Endothelial cell of umbilical vein (primary cell): ENCODE measurements around the gene GNGT2. TPM values are rescaled to one million over a fixed set of nuclear protein-coding genes. Genes with fewer than 3 reads are reported as not detected.
A peak's percentile ranks its signal among the peaks of the same experiment; 100 is the strongest.

Experiments
- BruUV-seq: library from RNA; stranded (reverse); fragments of 400-500 nt; replicated peaks from 2 replicates; lab custom pipeline; 2021; lab: Mats Ljungman, UMichigan
- CTCF ChIA-PET: fragments of 300-600, 350-600 bp; sonication (Branson Sonifier 250); formaldehyde crosslinking; loops from one replicate; lab custom pipeline; 2021; ENCODE audit warnings: antibody characterized with exemption, inconsistent platforms; lab: Charles Lee
- POLR2A ChIA-PET: fragments of 300-600, 350-600 bp; sonication (Branson Sonifier 250); formaldehyde crosslinking; loops from one replicate; lab custom pipeline; 2021; ENCODE audit warnings: antibody characterized with exemption, inconsistent platforms; lab: Charles Lee
- DNase-seq: peaks from one replicate; pipeline ENCODE4 v3.0.0-alpha.2; 2011; ENCODE audit warnings: low read depth, low spot score
- FAIRE-seq: peaks from 2 replicates; lab custom pipeline; 2011; peaks lifted over from hg19 to GRCh38; lab: Jason Lieb, UNC
- H2AFZ ChIP-seq: 2 replicates; pipeline ENCODE4 v1.6.0; 2012; ENCODE audit warnings: low read depth, low read length, control low read depth, inconsistent platforms
- H3K27ac ChIP-seq: 2 replicates; pipeline ENCODE4 v1.5.1; 2011; ENCODE audit warnings: low read depth, mild to moderate bottlenecking, control low read depth, low read length, moderate library complexity; ENCODE audit not compliant: insufficient read depth
- H3K27me3 ChIP-seq, 2 experiments: 2 replicates each; pipeline versions ENCODE4 v1.6.0 to v1.6.1; 2011; ENCODE audit warnings: low read length in 2 of 2, mixed read lengths in 1 of 2; ENCODE audit not compliant: control insufficient read depth in 2 of 2, insufficient read depth in 2 of 2
- H3K36me3 ChIP-seq, 2 experiments: 2 replicates in 1 of 2; 3 replicates in 1 of 2; pipeline ENCODE4 v1.5.1; 2011; ENCODE audit warnings: low read length in 2 of 2, mild to moderate bottlenecking in 1 of 2, moderate library complexity in 1 of 2; ENCODE audit not compliant: control insufficient read depth in 2 of 2, insufficient read depth in 2 of 2; ENCODE audit errors: extremely low read depth in 1 of 2
- H3K4me1 ChIP-seq: 3 replicates; pipeline ENCODE4 v1.5.1; 2011; ENCODE audit warnings: mild to moderate bottlenecking, low read length; ENCODE audit not compliant: control insufficient read depth, insufficient read depth; ENCODE audit errors: extremely low read depth
- H3K4me2 ChIP-seq: 2 replicates; pipeline ENCODE4 v1.6.1; 2011; ENCODE audit warnings: low read length, control low read depth, mixed read lengths; ENCODE audit not compliant: insufficient read depth
- H3K4me3 ChIP-seq, 3 experiments: fragments of 200-600 bp in 1 of 3; sonication (generic), shearing (Covaris generic) in 1 of 3; replicated peaks in 1 of 3; 2 replicates each; pipeline ENCODE4 v1.5.1; 2011 to 2016; ENCODE audit warnings: control low read depth in 3 of 3, low read length in 3 of 3, mild to moderate bottlenecking in 2 of 3, inconsistent platforms in 1 of 3, low read depth in 1 of 3, moderate library complexity in 1 of 3; ENCODE audit not compliant: insufficient read depth in 1 of 3
- H3K79me2 ChIP-seq: 2 replicates; pipeline ENCODE4 v1.6.0; 2012; ENCODE audit warnings: low read length, inconsistent platforms; ENCODE audit not compliant: control insufficient read depth, insufficient read depth
- H3K9ac ChIP-seq: replicated peaks from 2 replicates; pipeline ENCODE3; 2011; ENCODE audit warnings: low read length, control low read depth; ENCODE audit not compliant: insufficient read depth; ENCODE audit errors: extremely low read depth
- H3K9me1 ChIP-seq: replicated peaks from 3 replicates; pipeline ENCODE4 v1.6.0; 2011; ENCODE audit warnings: mild to moderate bottlenecking, low read length; ENCODE audit not compliant: control insufficient read depth, insufficient read depth; ENCODE audit errors: extremely low read depth
- H3K9me3 ChIP-seq: replicated peaks from 2 replicates; pipeline ENCODE4 v1.5.1; 2012; ENCODE audit warnings: low read length, inconsistent platforms; ENCODE audit not compliant: control insufficient read depth, insufficient read depth
- H4K20me1 ChIP-seq: replicated peaks from 2 replicates; pipeline ENCODE3; 2011; ENCODE audit warnings: mild to moderate bottlenecking, low read length; ENCODE audit not compliant: control insufficient read depth, insufficient read depth; ENCODE audit errors: extremely low read depth
- CTCF ChIP-seq, 2 donors: IDR thresholded peaks; 1 replicate in 1 of 2; 2 replicates in 1 of 2; pipeline ENCODE4 v1.5.1; 2011; ENCODE audit warnings: low read length in 2 of 2, mild to moderate bottlenecking in 2 of 2, moderate library complexity in 2 of 2, control low read depth in 1 of 2, inconsistent platforms in 1 of 2, low read depth in 1 of 2; ENCODE audit not compliant: insufficient read depth in 1 of 2; ENCODE audit errors: extremely low read depth in 1 of 2
- EZH2 ChIP-seq: IDR thresholded peaks from 2 replicates; pipeline ENCODE4 v1.6.1; 2012; ENCODE audit warnings: borderline replicate concordance, low read depth, mild to moderate bottlenecking, moderate library complexity, low read length, inconsistent platforms; ENCODE audit not compliant: severe bottlenecking
- FOS ChIP-seq: IDR thresholded peaks from 2 replicates; pipeline ENCODE4 v1.6.1; 2011; ENCODE audit warnings: mild to moderate bottlenecking, low read length, moderate library complexity, borderline replicate concordance; ENCODE audit not compliant: insufficient read depth
- GATA2 ChIP-seq: IDR thresholded peaks from 2 replicates; pipeline ENCODE4 v1.7.0; 2011; ENCODE audit warnings: low read depth, mild to moderate bottlenecking, moderate library complexity, mixed read lengths, low read length; ENCODE audit not compliant: insufficient read length, insufficient read depth
- JUN ChIP-seq: IDR thresholded peaks from 2 replicates; pipeline ENCODE4 v1.6.1; 2011; ENCODE audit warnings: borderline replicate concordance, low read depth; ENCODE audit not compliant: insufficient read length, insufficient read depth
- MAX ChIP-seq: IDR thresholded peaks from 2 replicates; pipeline ENCODE4 v1.6.1; 2011; ENCODE audit not compliant: insufficient read depth, insufficient read length
- MYC ChIP-seq: IDR thresholded peaks from one replicate; pipeline ENCODE4 v1.6.1; 2011; ENCODE audit warnings: mild to moderate bottlenecking, low read depth, low read length
- POLR2A ChIP-seq: IDR thresholded peaks from 2 replicates; pipeline ENCODE4 v1.6.1; 2012; ENCODE audit warnings: low read depth, mild to moderate bottlenecking, control low read depth, low read length
- POLR2AphosphoS5 ChIP-seq: IDR thresholded peaks from 2 replicates; pipeline ENCODE4 v1.6.1; 2012; ENCODE audit warnings: low read depth, mild to moderate bottlenecking, control low read depth, low read length, moderate library complexity; ENCODE audit not compliant: insufficient read depth
- dilution Hi-C: fragments of 300-500 bp; cut with MboI; formaldehyde crosslinking; loops from one replicate; pipeline ENCODE4 v1.15.0; 2019; ENCODE audit warnings: low sequenced_read_pairs; ENCODE audit not compliant: extremely low pct_ligation_motif_present
- intact Hi-C: fragments of 100-400 bp; cut with micrococcal nuclease; formaldehyde crosslinking; loops from one replicate; pipeline ENCODE4 v1.10.0; 2022
- polyA plus RNA-seq, 4 experiments: library from polyadenylated mRNA; depleted of rRNA in 3 of 4; stranded (reverse) in 3 of 4; unstranded in 1 of 4; fragments of >200 nt; gene quantifications; 2 replicates each; pipeline versions ENCODE4 v1.2.1 to v1.2.3, GENCODE V29; 2011 to 2012; ENCODE audit warnings: missing spikeins in 1 of 4
- total RNA-seq: library from RNA; stranded (reverse); gene quantifications from 2 replicates; pipeline ENCODE4 v1.2.3, GENCODE V29; 2021

GNGT2 gene
- total and polyA plus RNA-seq, 2 donors (not counting 3 experiments of a cell fraction or from before 2014, with no cell fraction given) = 2.8 to 3.8 TPM

GRCh38 chr17:49223517-49224197, 13.3 kb upstream of the GNGT2 start:
- DNase-seq (no peak), FAIRE-seq (peak; percentile 80)
- Histone ChIP-seq H3K27me3 (peaks cover 16 to 22% of the 10 kb centered on the region in 2 experiments), H2AFZ (no peak overlapping the region), H3K9me3 (no peaks in the 10 kb centered on the region), H4K20me1 (no peaks in the 10 kb centered on the region), H3K79me2 (no peaks in the 10 kb centered on the region), H3K4me1 (peaks cover 11% of the 10 kb centered on the region), H3K9me1 (no peaks in the 10 kb centered on the region), H3K4me2 (peak overlapping the region; percentile 25), H3K36me3 (peaks cover 2 to 15% of the 10 kb centered on the region in 2 experiments), H3K4me3 (no peak overlapping the region), H3K27ac (no peak overlapping the region), H3K9ac (no peak overlapping the region)
- no TSS peak for BruUV-seq
- ChIA-PET CTCF (interaction anchor here (0.7 to 13.3 kb wide), 8 partner anchors 9 to 67 kb away, joined by 3 to 212 read pairs (median 11); partner anchors contain the start of genes ABI3 and GNGT2), POLR2A (no interaction called here)
- intact Hi-C loops (no loop called here), dilution Hi-C loops (no loop called here)
- TF ChIP-seq CTCF (IDR thresholded peaks at IDR 0.05; ENCODE audit: extremely low read depth in 1 of 2, insufficient read depth in 1 of 2, low read depth in 1 of 2, low read length in 2 of 2) (peak; percentile 78 to 83), GATA2 (no peak)

- no peaks in the 10 kb centered on the region for H3K9me1 ChIP-seq
- intact Hi-C loops (no loop called here), dilution Hi-C loops (no loop called here)
- BruUV-seq = no TSS peak
- peaks cover 16 to 22% of the 10 kb centered on the region in 2 experiments for H3K27me3 ChIP-seq
- H2AFZ ChIP-seq = no peak overlapping the region
- H3K4me3 ChIP-seq = no peak overlapping the region
- no peaks in the 10 kb centered on the region for H3K79me2 ChIP-seq
- no peaks in the 10 kb centered on the region for H4K20me1 ChIP-seq
- H3K4me1 ChIP-seq = peaks cover 11% of the 10 kb centered on the region
- CTCF ChIA-PET = interaction anchor here (1.1 to 2.3 kb wide), 5 partner anchors 14 to 68 kb away, joined by 3 to 17 read pairs (median 11); no protein-coding TSS in a partner anchor
- POLR2A ChIA-PET = no interaction called here
- TF ChIP-seq POLR2AphosphoS5 (no peak), MAX (no peak), MYC (no peak), CTCF (IDR thresholded peaks at IDR 0.05; ENCODE audit: extremely low read depth in 1 of 2, insufficient read depth in 1 of 2, low read depth in 1 of 2, low read length in 2 of 2) (no peak), FOS (no peak), JUN (no peak), GATA2 (no peak), EZH2 (no peak), POLR2A (no peak)
- no peak overlapping the region for H3K4me2 ChIP-seq
- DNase-seq = no peak
- peaks cover 2 to 16% of the 10 kb centered on the region in 2 experiments for H3K36me3 ChIP-seq
- H3K9ac ChIP-seq = no peak overlapping the region
- no peak for FAIRE-seq
- no peaks in the 10 kb centered on the region for H3K9me3 ChIP-seq
- no peak overlapping the region for H3K27ac ChIP-seq
Measured at GRCh38 chr17:49223168-49223516, 12.8 kb upstream of the GNGT2 start.
